ENCODE measurements around the gene KCTD6. TPM values are rescaled to one million over a fixed set of nuclear protein-coding genes. Genes with fewer than 3 reads are reported as not detected.

The KCTD6 gene
- 15.2 to 16.4 TPM (median 15.5 TPM) in 3 replicates for total RNA-seq (2021)
- Bru-seq, nascent RNA, result percentile 93 among the genes with signal in this experiment
- long read RNA-seq, experiment 1, transcript KCTD6-202 (3 exons, 1,533 nt), result major isoform, 43 of 54 reads
- long read RNA-seq, experiment 1, partial matches to known transcripts, result 5 of 54 reads
- long read RNA-seq, experiment 1, other reads (novel, unspliced or antisense), result 2 of 54 reads
- long read RNA-seq, experiment 2, transcript KCTD6-202 (3 exons, 1,533 nt), result major isoform, 8 of 12 reads
- long read RNA-seq, experiment 2, partial matches to known transcripts, result 0 of 12 reads
- long read RNA-seq, experiment 2, other reads (novel, unspliced or antisense), result 2 of 12 reads
- long read RNA-seq, experiment 3, transcript KCTD6-202 (3 exons, 1,533 nt), result major isoform, 34 of 38 reads
- long read RNA-seq, experiment 3, partial matches to known transcripts, result 0 of 38 reads
- long read RNA-seq, experiment 3, other reads (novel, unspliced or antisense), result 1 of 38 reads

- Mint-ChIP-seq H3K4me1 (peaks cover 63% of the 10 kb centered on the region), H3K4me3 (peak within 1 kb of the TSS; percentile 89), H3K27ac (peak within 1 kb of the TSS; percentile 86), H3K27me3 (ENCODE audit: low read depth) (peaks cover 12% of the 10 kb centered on the region), H3K9me3 (no peaks in the 10 kb centered on the region), H3K36me3 (no peaks in the 10 kb centered on the region)
- ChIA-PET POLR2A (interaction anchor here (1.0 to 1.2 kb wide), 3 partner anchors 12 to 185 kb away, joined by 3 to 4 read pairs (median 3); partner anchors contain the start of genes HTD2 and RPP14), CTCF (interaction anchor here (0.6 to 3.3 kb wide), 34 partner anchors 8 to 1195 kb away, joined by 3 to 24 read pairs (median 4); partner anchors contain the start of genes HTD2 and RPP14)
- ATAC-seq (peak; percentile 97), DNase-seq (ENCODE audit: low spot score) (peak; percentile 97)
- TF ChIP-seq CTCF (IDR thresholded peaks at IDR 0.05) (peak; percentile 66), ZNF121 (CRISPR knock-in tag; IDR thresholded peaks at IDR 0.05) (no peak), FOXK1 (CRISPR knock-in tag; IDR thresholded peaks at IDR 0.05) (peak; percentile 10; the same call in 1 of the 2 replicates), GTF2I (CRISPR knock-in tag; conservative IDR thresholded peaks at IDR 0.05) (no peak), ETV6 (CRISPR knock-in tag; IDR thresholded peaks at IDR 0.05) (no peak), ZNF671 (CRISPR knock-in tag; IDR thresholded peaks at IDR 0.05) (no peak), CDX4 (CRISPR knock-in tag; IDR thresholded peaks at IDR 0.05; ENCODE audit: borderline replicate concordance) (no peak), ZNF281 (CRISPR knock-in tag; IDR thresholded peaks at IDR 0.05) (no peak), ZNF263 (CRISPR knock-in tag; IDR thresholded peaks at IDR 0.05; ENCODE audit: low read depth) (no peak), KAT7 (CRISPR knock-in tag; IDR thresholded peaks at IDR 0.05; ENCODE audit: borderline replicate concordance) (no peak; the same call in 1 of the 2 replicates), CREM (CRISPR knock-in tag; IDR thresholded peaks at IDR 0.05) (0 out of 2 replicates have a peak, but pooled peaks have one; percentile 61), JAZF1 (CRISPR knock-in tag; IDR thresholded peaks at IDR 0.05) (no peak), PRRX2 (CRISPR knock-in tag; IDR thresholded peaks at IDR 0.05) (no peak), ZNF512 (CRISPR knock-in tag; IDR thresholded peaks at IDR 0.05; ENCODE audit: borderline replicate concordance) (no peak), ATF2 (CRISPR knock-in tag; IDR thresholded peaks at IDR 0.05; ENCODE audit: borderline replicate concordance, low read depth) (no peak), NR3C1 (CRISPR knock-in tag; conservative IDR thresholded peaks at IDR 0.05; ENCODE audit: low read depth) (no peak), FOXP1 (CRISPR knock-in tag; IDR thresholded peaks at IDR 0.05; ENCODE audit: borderline replicate concordance) (no peak), CBFB (CRISPR knock-in tag; IDR thresholded peaks at IDR 0.05; ENCODE audit: low read depth) (no peak), USF2 (CRISPR knock-in tag; IDR thresholded peaks at IDR 0.05) (no peak), TP53 (CRISPR knock-in tag; IDR thresholded peaks at IDR 0.05) (no peak), GABPB1 (CRISPR knock-in tag; IDR thresholded peaks at IDR 0.05) (peak; percentile 42; the same call in 1 of the 2 replicates), RORB (CRISPR knock-in tag; IDR thresholded peaks at IDR 0.05) (no peak)
Observed at GRCh38 chr3:58491506-58492402, at the start of gene KCTD6. TSS of gene KCTD6 (plus strand) at chr3:58492096. CDS start at chr3:58498756, 6,660 bp downstream.
